ENCODE results near the gene KIAA0232.
"Not testable (repeated sequence)": the region's sequence is repeated elsewhere in the genome, so short reads cannot be mapped to it uniquely, and the experiment has no call there.

Gene KIAA0232

DNA sequence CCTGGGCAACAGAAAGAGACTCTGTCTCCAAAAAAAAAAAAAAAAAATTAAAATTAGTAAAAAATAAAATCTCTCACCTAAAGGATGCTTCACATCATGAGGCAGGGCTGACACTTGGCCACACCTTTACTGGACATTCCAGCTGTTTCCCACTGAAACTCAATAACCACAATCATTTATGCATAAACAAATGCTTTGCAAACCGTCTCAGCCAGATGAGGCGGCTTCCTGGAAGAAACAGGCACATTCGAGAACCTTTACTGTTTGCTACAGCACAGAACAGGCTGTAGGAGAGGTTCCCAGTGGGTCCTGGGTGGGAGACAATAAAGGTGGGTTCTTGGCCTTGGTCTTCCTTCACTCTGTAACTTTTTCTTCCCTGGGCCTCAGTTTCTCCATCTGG is 116.2 kb downstream of the KIAA0232 start:
- DNase-seq (ENCODE audit: low read depth in 2 of 2) = no peak

DNA sequence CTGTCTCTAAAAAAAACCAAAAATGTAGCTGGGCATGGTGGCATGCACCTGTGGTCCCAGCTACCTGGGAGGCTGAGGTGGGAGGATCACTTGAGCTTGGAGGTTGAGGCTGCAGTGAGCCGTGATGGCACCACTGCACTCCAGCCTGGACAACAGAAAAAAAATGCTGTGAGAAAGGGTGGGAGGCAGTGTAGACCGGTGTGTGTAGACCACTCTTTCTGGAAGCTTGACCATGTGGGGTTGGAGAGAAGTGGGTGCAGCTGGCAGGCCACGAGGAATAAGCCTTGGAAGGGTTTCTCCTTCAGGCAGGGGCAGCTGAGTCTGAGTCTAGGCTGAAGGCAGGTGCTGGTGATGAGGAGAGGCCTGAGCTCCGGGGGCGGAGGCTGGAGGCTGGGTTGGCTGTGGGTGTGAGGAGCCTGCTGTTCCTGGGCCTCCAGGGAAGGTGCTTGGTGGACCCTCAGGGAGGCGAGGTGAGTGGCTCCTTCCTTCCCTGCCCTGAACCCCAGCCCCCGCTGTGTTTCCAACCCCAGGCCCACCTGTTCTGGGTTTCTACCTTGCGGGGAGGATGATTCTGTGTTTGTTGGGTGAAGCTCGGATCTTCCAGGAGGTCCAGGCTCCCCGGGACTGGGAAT is 117.8 kb downstream of the KIAA0232 start:
- no peak for DNase-seq (ENCODE audit: low read depth in 2 of 2)

DNA sequence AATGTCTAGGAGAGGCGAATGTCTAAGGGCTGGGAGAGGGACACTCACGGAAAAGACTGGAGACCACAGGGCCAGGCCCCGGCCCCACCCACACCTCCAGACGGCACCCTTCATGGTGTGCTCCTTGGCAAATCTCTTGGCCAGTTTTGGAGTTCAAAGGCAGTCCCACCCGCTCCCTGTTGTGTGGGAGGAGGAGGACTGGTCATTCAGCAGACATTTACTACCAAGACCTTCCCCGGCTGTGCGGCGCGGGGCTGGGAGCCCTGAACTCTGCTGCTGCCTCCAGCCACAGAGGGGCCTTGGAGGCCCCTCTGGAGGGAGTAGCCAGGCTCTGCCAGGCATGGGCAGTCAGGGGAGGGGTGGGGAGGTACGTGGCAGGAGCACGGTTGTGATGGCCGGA is 118.4 kb downstream of the KIAA0232 start:
- DNase-seq (ENCODE audit: low read depth in 2 of 2) = no peak

DNA sequence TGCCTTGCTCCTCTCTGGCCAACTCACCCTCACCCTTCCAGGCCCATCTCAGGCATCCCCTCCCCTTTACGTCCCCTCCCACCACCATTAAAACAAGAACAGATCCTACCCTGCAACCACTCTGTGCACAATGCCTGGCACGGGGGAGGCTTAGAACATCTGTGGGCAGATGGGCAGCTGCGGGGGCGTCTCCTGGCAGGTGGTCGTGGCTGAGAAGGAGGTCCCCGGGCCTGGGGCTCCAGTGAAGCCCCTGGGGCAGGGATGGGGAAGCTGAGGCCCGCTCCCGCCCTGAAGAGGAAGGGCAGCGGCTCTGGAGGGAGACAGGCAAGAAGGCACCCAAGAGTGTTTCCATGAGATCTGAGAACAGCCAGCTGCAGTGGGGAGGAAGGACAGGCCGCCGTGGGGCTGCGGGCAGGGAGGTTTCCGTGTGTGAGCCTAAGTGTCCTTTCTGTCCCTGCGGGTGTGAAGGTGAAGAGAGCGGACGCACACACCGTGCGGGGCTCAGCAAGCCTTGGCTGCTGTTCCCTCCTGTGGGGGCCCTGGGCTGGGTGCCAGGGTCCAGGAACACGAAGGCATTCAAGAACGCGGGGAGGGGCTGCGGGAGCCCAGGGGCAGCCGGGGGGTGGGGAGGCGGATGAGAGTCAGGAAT is 119.3 kb downstream of the KIAA0232 start:
- no peak for DNase-seq (ENCODE audit: low read depth in 2 of 2)

DNA sequence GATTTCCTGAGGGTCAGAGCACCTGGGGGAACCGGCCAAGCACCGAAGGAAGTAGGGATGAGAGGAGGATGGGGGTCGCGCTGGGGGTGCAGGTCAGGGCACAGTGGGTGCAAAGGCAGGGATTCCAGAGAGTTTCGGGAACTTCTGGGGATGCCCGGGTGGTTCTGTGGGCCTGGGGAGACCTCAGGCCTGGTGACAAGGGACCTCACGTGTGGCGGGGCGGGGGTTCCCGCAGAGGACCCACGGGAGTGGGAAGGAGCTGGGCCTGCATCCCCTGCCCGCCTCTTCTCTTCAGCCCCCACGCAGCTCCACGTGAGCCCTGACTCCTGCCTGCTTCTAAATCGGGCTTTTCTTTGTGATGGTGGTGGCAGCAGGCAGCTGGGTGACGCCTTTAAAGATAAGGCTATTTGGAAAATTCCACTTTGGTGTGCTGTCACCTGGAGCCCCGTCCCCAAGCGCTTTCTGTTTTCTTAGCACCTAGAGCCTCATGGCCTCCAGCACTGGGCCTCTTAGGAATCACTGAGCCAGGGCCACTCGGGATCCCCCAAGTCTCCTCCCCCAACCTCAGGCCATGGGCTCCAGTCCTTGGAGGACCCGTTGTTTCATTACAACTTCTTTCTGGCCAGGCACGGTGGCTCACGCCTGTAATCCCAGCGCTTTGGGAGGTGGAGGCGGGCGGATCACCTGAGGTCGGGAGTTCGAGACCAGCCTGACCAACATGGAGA is 120.0 kb downstream of the KIAA0232 start:
- DNase-seq (ENCODE audit: low read depth in 2 of 2) = no peak

DNA sequence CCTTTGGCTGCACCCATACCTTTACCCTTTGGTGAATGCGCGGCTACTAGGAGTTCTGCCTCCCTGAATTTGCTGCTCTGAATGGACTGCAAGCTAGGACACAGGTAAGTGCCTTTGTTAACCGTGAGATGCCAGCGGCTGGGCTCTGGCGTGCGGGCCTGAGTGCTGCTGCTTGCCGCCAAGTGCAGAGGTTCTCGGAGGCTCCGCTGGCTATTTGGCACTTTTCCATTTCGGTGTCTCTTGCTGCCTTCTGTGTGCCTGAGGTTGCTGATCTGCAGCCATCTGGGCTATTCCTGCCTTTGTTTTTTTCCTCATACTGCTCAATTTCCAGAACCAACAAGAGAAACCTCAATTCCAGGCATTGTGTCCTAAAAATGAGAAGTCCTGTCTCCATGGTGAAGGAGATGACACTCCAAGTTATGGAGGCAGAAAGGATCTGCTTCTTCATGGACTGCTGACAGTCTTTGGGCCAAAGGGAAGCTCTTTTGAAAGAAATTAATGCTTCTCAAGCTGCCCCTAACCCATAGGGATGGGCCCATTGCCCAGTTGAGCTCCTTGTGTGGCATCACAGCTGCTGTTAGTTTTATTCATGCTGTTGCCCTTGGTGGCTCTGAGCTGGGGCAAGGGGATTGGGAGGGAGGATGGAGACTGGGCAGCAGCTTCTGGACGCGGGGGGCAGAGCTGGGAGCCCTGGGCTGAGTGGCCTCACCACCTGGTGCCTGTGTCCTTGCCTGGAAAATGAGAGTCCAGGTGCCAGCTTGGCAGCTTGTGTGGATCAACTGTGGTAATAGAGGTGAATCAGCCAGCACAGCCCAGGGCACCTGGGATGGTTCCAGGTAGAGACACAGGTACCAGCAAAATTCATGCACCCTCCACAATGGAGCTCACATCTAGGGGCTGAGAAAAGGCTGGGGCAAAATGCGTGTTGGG is 123.3 kb downstream of the KIAA0232 start:
- DNase-seq (ENCODE audit: low read depth in 2 of 2) = no peak

DNA sequence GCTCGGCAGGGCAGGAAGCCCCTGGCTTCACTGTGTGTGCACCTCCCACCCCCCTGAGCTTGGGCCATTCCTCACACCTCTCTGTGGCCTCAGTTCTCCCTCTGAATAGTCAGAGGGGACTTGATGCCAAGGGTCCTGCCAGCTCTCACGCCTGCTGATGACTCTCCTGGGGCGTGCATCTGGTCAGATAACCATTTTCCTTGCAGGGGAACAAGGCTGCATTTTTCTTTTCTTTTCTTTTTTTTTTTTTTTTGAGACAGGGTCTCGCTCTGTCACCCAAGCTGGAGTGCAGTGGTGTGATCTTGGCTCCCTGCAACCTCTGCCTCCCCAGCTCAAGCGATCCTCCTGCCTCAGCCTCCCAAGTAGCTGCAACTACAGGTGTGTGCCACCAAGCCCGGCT is 124.0 kb downstream of the KIAA0232 start:
- not testable (repeated sequence) for DNase-seq (ENCODE audit: low read depth in 2 of 2)

DNA sequence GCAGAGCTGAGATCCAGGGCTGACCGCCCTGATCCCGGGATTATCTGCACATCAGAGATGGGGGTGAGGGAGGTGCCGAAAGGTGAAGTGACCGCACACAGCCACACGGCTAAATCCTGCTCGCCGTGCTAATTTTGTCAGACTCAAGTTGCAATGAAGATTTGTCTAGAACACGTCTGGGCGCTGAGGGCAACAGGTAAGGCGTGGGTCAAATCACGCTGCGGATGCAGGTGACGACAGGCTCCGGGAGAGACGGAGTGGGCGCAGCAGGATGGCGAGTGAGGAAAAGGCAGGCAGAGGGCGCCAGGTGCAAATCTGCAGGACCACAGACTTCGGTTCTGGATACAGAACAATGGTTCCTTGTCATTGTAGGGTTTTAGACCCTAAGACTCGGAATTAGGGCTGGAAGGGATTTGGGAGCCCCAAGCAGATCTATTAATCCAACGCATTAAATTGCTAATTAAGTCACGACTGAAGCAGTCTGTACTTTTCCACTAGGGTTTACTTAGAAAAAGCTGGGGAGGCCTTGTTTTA is 125.2 kb downstream of the KIAA0232 start:
- no peak for DNase-seq (ENCODE audit: low read depth in 2 of 2)

DNA sequence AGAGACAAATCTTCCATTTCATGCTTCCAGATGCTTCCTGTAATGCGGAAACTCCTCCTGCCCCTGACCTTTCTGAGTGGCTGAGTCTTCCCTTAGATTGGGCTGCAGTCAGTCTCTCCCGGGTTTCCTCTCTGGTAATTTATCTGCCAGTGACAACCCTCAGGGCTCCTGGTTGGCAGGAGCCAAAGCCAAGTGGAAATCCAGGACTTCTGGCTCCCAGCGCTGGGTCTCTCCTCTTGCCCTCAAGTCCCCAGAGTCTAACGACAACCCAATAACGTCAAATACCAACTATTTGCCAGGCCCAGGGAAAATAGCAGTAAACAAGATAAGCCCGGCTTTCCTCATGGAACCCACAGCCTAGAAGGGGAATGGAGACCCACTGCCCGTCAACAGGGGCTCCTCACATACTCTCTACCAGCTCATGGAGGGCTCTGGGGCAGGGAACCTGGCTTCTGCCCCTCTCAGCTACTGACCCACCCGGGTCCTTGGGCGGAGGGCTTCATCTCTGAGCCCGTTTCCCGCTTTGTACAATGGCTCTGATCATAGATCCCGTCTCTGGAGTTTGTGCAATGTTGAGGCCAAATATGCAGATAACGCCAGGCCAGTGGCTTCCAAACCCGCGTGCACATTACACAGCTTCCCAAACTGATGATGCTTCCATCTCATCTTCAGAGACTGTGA is 126.0 kb downstream of the KIAA0232 start:
- no peak for DNase-seq (ENCODE audit: low read depth in 2 of 2)

DNA sequence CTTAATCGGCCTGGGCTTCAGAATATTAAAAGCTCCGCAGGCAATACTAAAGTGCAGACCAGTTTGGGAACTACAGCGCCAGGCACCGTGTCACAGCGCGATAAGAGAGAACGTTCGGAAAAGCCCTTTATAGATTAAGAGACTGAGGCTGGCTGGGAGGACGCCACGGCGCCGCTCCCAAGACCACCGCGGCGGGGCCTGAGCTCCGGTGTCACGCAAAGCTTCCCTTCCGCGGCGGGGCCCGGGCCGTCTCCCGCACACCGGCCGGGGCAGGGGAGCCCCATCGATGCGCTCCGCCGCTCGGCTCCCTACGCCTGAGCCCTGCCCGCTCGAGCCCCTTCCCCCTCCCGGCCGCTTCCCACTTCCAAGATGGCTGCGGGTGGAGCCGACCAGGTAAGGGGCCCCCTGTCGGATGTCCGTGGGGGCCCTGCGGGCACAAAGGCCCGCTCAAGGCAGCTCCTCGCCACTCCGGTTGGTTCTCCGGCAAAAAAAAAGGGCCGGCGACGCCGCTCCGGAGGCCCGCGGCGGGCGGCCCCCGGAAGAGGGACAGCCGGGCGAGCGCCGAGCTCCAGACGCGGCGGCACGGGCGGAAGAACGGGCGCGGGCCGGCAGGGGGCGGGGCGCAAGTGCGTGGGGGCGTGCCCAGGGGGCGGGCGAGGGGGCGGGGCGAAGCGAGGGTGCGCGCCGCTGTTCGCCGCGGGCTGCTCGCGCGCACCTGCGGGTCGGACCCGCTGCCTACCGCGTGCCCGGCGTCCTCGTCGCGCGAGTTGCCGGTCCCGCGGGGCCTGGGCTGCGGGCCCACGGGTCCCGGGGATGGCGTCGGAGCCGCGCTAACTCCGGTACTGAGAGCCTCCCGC is 126.8 kb downstream of the KIAA0232 start, which contains the start of gene TBC1D14:
Gene TBC1D14 (plus strand): TSS at position 714 of the 857 bp plus-strand sequence. CDS start 13,564 bp downstream, outside the sequence.
- peak; percentile 56 to 67 for DNase-seq (ENCODE audit: low read depth in 2 of 2)

DNA sequence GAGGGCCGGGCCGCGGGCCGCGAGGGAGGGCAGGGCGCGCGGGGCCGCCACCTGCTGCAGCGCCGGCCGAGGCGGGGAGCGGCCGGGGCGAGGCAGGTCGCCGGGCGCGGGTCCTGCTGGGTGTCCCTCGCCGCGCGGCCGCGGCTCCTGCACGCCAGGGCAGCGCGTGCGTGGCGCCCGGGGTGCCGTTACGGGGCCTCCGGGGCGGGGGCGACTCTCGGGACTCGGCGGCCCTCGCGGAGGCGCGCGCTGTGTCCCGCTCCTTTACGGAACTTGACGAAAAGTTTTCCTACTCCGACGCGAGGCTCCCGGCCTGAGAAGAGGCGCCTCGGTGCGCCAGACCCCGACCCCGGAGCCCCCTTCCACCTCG is 127.4 kb downstream of the KIAA0232 start:
- DNase-seq (ENCODE audit: low read depth in 2 of 2) = no peak

DNA sequence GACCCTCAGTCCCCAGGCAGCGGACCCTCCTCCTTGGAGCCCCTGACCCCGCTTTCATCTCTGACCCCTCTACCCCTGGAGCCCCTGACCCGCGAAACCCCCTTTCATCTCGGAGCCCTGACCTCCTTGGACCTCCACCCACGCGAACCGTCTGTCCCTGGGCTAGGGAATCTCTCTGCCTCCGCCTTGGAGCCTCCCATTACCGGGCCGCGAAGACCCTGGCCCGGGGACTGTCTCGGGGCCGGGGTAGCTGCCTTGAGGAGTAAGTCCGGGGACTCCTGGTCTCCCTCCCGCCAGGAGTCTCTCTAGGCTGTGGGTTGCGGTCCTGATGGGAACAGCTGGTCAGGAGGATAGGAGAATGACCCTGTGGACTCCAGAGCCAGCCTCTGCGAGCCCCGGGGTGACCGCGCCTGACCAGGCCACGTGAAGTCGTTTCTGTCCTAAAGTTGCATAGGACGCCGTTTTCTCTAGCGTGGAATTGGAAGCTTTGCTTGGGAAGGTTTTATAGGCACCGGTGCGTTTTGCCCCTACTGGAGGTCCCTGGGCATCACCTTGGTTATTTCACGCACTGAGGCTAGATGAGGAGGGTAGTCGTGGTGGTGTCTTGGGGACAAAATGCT is 127.9 kb downstream of the KIAA0232 start:
- DNase-seq (ENCODE audit: low read depth in 2 of 2) = no peak

DNA sequence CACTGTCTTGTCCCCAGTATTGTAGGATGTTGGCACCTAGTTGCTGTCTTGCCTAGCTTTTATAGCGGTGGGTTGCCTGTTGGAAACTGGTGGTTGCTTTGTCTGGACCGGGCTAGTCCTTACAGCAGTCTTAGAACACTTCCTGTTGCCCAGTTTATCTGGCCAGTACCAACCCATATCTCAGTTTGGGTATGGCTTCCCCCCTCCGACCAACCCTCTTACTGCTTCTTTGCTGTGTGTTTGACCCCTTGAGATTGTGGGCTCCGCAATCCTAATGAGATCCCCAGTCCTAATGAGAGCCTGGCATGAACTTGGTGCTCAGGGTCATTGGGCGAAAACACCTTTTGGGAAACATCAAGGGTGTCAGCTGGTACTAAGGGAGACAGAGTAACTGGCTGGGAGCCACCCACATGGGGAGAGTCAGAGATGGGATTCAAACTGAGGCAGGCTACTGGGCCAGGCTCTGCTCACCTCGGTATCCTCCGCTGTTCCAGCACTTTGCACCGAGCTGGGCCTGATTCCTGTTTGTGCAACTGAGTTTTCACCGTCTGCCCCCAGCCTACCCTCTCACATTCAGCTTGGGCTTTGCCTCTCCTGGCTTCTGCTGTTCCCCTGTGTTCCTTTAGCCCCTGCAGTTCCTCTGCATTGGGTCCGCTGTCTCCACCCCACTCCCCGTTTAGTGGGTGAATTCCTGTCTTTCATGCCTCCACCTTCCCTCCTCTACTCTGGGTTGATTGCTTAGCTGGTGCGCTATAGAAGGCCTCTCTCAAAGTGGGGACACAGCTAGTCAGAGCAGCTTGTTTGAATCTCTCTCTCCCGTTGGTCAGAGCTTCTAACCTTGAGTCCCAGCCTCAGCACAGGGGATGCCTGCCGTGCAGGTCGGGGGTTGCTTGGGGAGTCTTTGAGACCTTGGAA is 128.7 kb downstream of the KIAA0232 start:
- DNase-seq (ENCODE audit: low read depth in 2 of 2) = no peak

DNA sequence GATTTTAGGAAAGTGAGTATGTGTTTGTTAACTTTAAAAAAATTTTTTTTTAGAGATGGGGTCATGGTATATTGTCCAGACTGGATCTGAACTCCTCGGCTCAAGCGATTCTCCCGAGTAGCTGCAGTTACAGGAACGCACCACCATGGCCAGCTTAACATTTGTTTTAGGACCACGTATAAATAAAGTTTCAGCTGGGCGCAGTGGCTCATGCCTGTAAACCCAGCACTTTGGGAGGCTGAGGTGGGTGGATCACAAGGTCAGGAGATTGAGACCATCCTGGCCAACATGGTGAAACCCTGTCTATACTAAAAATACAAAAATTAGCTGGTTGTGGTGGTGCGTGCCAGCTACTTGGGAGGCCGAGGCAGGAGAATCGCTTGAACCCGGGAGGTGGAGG is 129.4 kb downstream of the KIAA0232 start:
- DNase-seq (ENCODE audit: low read depth in 2 of 2) = not testable (repeated sequence)

DNA sequence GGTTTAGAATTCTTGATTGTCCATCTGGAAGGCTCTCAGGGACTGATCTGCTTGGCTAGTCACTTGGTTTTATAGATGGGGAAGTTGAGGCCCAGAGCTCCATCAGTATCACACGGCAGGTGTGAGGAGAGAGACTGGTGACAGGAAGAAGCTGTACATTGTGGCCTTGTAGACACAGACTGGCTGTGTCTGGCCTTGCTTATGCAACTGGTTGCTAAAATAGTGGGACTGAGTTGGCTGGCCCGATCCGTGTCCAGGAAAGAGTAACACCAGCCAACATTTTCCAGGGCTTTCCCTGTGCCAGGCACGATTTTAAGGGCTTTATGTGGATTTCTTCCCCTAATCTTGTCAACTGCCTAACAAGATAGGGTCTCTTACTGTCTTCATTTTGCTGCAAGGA is 129.9 kb downstream of the KIAA0232 start:
- no peak for DNase-seq (ENCODE audit: low read depth in 2 of 2)

DNA sequence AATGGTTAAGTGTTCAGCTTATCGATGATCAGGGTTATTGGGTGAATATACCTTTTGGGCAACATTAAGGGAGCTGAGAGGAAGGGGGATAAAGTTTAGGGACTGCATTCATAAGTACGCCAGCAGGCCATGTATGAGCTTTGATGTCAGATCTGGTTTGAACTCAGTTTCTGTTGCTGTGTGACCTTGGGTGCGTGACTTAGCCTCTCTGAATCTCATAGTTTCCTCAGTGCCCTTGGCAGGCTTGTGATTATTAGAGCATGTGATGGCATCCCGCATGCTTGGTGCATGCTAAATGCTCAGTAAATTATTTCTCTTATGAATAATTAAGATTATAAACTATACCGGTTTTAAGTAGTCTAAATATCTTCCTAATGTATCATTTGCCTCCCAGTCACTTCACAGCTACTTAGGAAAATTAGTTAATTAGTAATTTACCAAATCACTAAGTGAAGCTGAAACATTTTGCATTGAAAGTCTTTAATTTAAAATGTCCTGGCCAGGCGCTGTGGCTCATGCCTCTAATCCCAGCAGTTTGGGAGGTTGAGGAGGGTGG is 130.9 kb downstream of the KIAA0232 start:
- no peak for DNase-seq (ENCODE audit: low read depth in 2 of 2)

DNA sequence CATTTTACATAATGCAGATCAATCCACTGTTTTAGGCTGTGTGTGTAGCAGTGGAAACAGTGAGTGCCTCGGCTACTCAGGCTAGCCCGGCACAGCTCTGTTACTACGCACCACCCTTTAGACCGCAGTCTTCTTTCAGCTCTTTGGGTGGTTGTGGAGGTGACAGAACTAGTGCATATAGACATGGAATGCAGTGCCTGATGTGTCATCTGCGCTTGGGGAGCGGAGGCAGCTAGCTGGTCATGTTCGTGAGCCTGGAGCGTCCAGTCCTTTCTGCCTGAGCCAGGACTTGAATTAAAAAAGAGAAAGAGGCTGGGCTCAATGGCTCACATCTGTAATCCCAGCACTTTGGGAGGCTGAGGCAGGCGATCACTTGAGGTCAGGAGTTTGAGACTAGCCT is 131.9 kb downstream of the KIAA0232 start:
- DNase-seq (ENCODE audit: low read depth in 2 of 2) = no peak
